GM12878 (cell line): ENCODE measurements around the gene MGMT. TPM values are rescaled to one million over a fixed set of nuclear protein-coding genes. Genes with fewer than 3 reads are reported as not detected.

Experiments used
- ATAC-seq: fragments of 200-7000 bp; cut with Tn5 transposase; 3 replicates; pipeline ENCODE4 v1.9.1; 2020; ENCODE audit warnings: mild to moderate bottlenecking, moderate library complexity
- BruUV-seq: library from RNA; stranded (reverse); fragments of 400-500 nt; replicated peaks from 2 replicates; lab custom pipeline; 2021; lab: Mats Ljungman, UMichigan
- CTCF ChIA-PET: fragments of 300-600 bp; sonication (Branson Sonifier 250); formaldehyde crosslinking; extraction: SDS; loops from one replicate; lab custom pipeline; 2021; ENCODE audit warnings: inconsistent platforms; lab: Yijun Ruan, JAX
- POLR2A ChIA-PET: fragments of 350-600 bp; formaldehyde crosslinking; extraction: SDS; loops from one replicate; lab custom pipeline; 2021; ENCODE audit warnings: inconsistent platforms; lab: Charles Lee
- RAD21 ChIA-PET: fragments of 300-600 bp; sonication (Branson Sonifier 250); formaldehyde crosslinking; loops from one replicate; lab custom pipeline; 2023; ENCODE audit warnings: antibody characterized with exemption; ENCODE audit not compliant: unreplicated experiment; lab: Charles Lee
- SMC1A ChIA-PET: fragments of 300-600 bp; sonication (Branson Sonifier 250); formaldehyde crosslinking; loops from one replicate; lab custom pipeline; 2023; ENCODE audit not compliant: unreplicated experiment, uncharacterized antibody; lab: Charles Lee
- DNase-seq: peaks from one replicate; pipeline ENCODE4 v3.0.0-alpha.2; 2011; ENCODE audit warnings: low read depth, low spot score
- FAIRE-seq: peaks from 3 replicates; lab custom pipeline; 2011; peaks lifted over from hg19 to GRCh38; lab: Jason Lieb, UNC
- H2AFZ ChIP-seq: 2 replicates; pipeline ENCODE4 v1.6.0; 2011; ENCODE audit warnings: low read depth, low read length, control low read depth; ENCODE audit not compliant: control insufficient read depth
- H3K27ac ChIP-seq: 2 replicates; pipeline ENCODE4 v1.5.1; 2011; ENCODE audit warnings: control low read depth; ENCODE audit not compliant: control insufficient read depth, insufficient read depth
- H3K27me3 ChIP-seq, 2 experiments: replicated peaks in 1 of 2; 2 replicates each; pipeline versions ENCODE4 v1.6.0 to v1.6.1; 2011; ENCODE audit warnings: low read length in 1 of 2; ENCODE audit not compliant: control insufficient read depth in 2 of 2, insufficient read depth in 2 of 2
- H3K36me3 ChIP-seq, 2 experiments: 2 replicates each; pipeline ENCODE4 v1.5.1; 2011; ENCODE audit warnings: low read length in 1 of 2; ENCODE audit not compliant: control insufficient read depth in 2 of 2, insufficient read depth in 2 of 2
- H3K4me1 ChIP-seq: 2 replicates; pipeline ENCODE4 v1.6.1; 2011; ENCODE audit warnings: mild to moderate bottlenecking, low read length, moderate library complexity, mixed read lengths; ENCODE audit not compliant: control insufficient read depth, insufficient read depth
- H3K4me2 ChIP-seq: 2 replicates; pipeline ENCODE4 v1.6.0; 2011; ENCODE audit warnings: control low read depth; ENCODE audit not compliant: control insufficient read depth, insufficient read depth
- H3K4me3 ChIP-seq: fragments of 200-600 bp; sonication (generic); 2 replicates; pipeline ENCODE4 v1.5.1; 2016
- H3K79me2 ChIP-seq: 2 replicates; pipeline ENCODE4 v1.6.0; 2011; ENCODE audit warnings: low read length; ENCODE audit not compliant: control insufficient read depth, insufficient read depth
- H3K9ac ChIP-seq: 2 replicates; pipeline ENCODE4 v1.8.0; 2011; ENCODE audit warnings: low read length, control low read depth, mixed read lengths; ENCODE audit not compliant: control insufficient read depth, insufficient read depth
- H3K9me3 ChIP-seq: replicated peaks from 3 replicates; pipeline ENCODE4 v1.5.1; 2011; ENCODE audit warnings: mild to moderate bottlenecking, low read length; ENCODE audit not compliant: control insufficient read depth, insufficient read depth
- H4K20me1 ChIP-seq: 2 replicates; pipeline ENCODE4 v1.6.0; 2011; ENCODE audit not compliant: control insufficient read depth, insufficient read depth
- BCLAF1 ChIP-seq: fragments of 450-650 bp; IDR thresholded peaks from 2 replicates; pipeline ENCODE4 v1.6.1; 2017; ENCODE audit warnings: antibody characterized with exemption, mild to moderate bottlenecking, moderate library complexity
- CBFB ChIP-seq: IDR thresholded peaks from 2 replicates; pipeline ENCODE4 v1.6.1; 2016; ENCODE audit warnings: antibody characterized with exemption, low read depth
- CBX3 ChIP-seq: fragments of 200-600 bp; sonication (generic); IDR thresholded peaks from 2 replicates; pipeline ENCODE4 v1.6.1; 2016; ENCODE audit warnings: low read depth, borderline replicate concordance
- CBX5 ChIP-seq: sonication (generic); IDR thresholded peaks from 2 replicates; pipeline ENCODE4 v1.6.1; 2016; ENCODE audit warnings: low read depth, moderate library complexity, mild to moderate bottlenecking, inconsistent platforms
- CEBPB ChIP-seq, 2 experiments: fragments of 150-350 bp in 1 of 2; IDR thresholded peaks; 2 replicates each; pipeline ENCODE4 v1.6.1; 2012 to 2014; ENCODE audit warnings: low read depth in 2 of 2, low read length in 2 of 2, borderline replicate concordance in 1 of 2, inconsistent platforms in 1 of 2
- HDAC2 ChIP-seq: fragments of 200-600 bp; sonication (generic); IDR thresholded peaks from 2 replicates; pipeline ENCODE4 v1.6.1; 2017
- HSF1 ChIP-seq: fragments of 150-350 bp; IDR thresholded peaks from 2 replicates; pipeline ENCODE4 v1.6.1; 2014; ENCODE audit warnings: mild to moderate bottlenecking, low read depth, low read length
- IKZF1 ChIP-seq: fragments of 450-650 bp; conservative IDR thresholded peaks from 2 replicates; pipeline ENCODE4 v1.6.1; 2017; ENCODE audit warnings: antibody characterized with exemption, mild to moderate bottlenecking
- MAX ChIP-seq: IDR thresholded peaks from 2 replicates; pipeline ENCODE4 v1.6.1; 2012; ENCODE audit warnings: low read depth, low read length, improper control_type of control experiment
- NKRF ChIP-seq: fragments of 450-650 bp; conservative IDR thresholded peaks from 2 replicates; pipeline ENCODE4 v1.6.1; 2017; ENCODE audit warnings: mild to moderate bottlenecking, moderate library complexity
- POLR2AphosphoS2 ChIP-seq: IDR thresholded peaks from 2 replicates; pipeline ENCODE4 v1.6.1; 2011; ENCODE audit warnings: low read depth, mild to moderate bottlenecking, low read length, improper control_type of control experiment, moderate library complexity
- RAD21 ChIP-seq: IDR thresholded peaks from 2 replicates; pipeline ENCODE4 v1.6.1; 2011; ENCODE audit warnings: mild to moderate bottlenecking, low read depth, low read length, moderate library complexity; ENCODE audit not compliant: insufficient read depth
- RELB ChIP-seq: fragments of 450-650 bp; IDR thresholded peaks from 2 replicates; pipeline ENCODE4 v1.6.1; 2017; ENCODE audit warnings: low read depth, mild to moderate bottlenecking, moderate library complexity
- STAT1 ChIP-seq: fragments of 450-650 bp; conservative IDR thresholded peaks from 2 replicates; pipeline ENCODE4 v1.6.1; 2014; ENCODE audit warnings: antibody characterized with exemption, mild to moderate bottlenecking
- TAF1 ChIP-seq: IDR thresholded peaks from 2 replicates; pipeline ENCODE4 v1.6.1; 2011; ENCODE audit warnings: mild to moderate bottlenecking, low read depth, low read length, borderline replicate concordance
- ZBED1 ChIP-seq: IDR thresholded peaks from 2 replicates; pipeline ENCODE4 v1.6.1; 2016; ENCODE audit warnings: borderline replicate concordance
- ZNF622 ChIP-seq: fragments of 450-650 bp; IDR thresholded peaks from 2 replicates; pipeline ENCODE4 v1.6.1; 2017; ENCODE audit warnings: mild to moderate bottlenecking, inconsistent platforms
- WGBS: methylation state at CpG from one replicate; pipeline ENCODE4 v1.1.6; 2016; ENCODE audit warnings: low lambda C conversion rate; ENCODE audit not compliant: insufficient replicate concordance, insufficient coverage; ENCODE audit errors: missing lambda C conversion rate; 5-methylcytosine and 5-hydroxymethylcytosine counted together
- in situ Hi-C: fragments of 300-500 bp; cut with MboI; formaldehyde crosslinking; loops from 9 replicates; pipeline ENCODE4 v1.14.3; 2018; ENCODE audit warnings: mixed read lengths
- intact Hi-C: fragments of 100-400 bp; cut with micrococcal nuclease; formaldehyde crosslinking; loops from one replicate; pipeline ENCODE4 v1.14.2; 2022; ENCODE audit not compliant: unreplicated experiment
- polyA plus RNA-seq, 11 experiments: library from polyadenylated mRNA; depleted of rRNA in 4 of 11; unstranded in 6 of 11; stranded (reverse) in 5 of 11; fragments of >200 nt; fragmentation: Nextera tagmentation in 4 of 11; fragmentation: Illumina TruSeq in 1 of 11; extraction: Ambion mirVana in 4 of 11; extraction: Trizol in 1 of 11; gene quantifications; 1 replicate in 1 of 11; 2 replicates in 10 of 11; pipeline versions ENCODE4 v1.2.1 to v1.2.3, GENCODE V29; 2011 to 2016; ENCODE audit warnings: inconsistent platforms in 2 of 11, missing spikeins in 2 of 11, low read depth in 1 of 11
- total RNA-seq, 4 experiments: library from RNA; depleted of rRNA in 3 of 4; stranded (reverse); fragments of >200 nt in 3 of 4; fragmentation: Illumina TruSeq in 1 of 4; extraction: Trizol in 1 of 4; gene quantifications; 2 replicates each; pipeline versions ENCODE4 v1.2.1 to v1.2.3, GENCODE V29; 2013 to 2021

Gene MGMT
- total and polyA plus RNA-seq, 10 of the 15 experiments (the other 5 are each of a cell fraction or from before 2014, with no cell fraction given) = 0.16 to 24.2 (median 13.3) TPM

- DNase-seq (no peak), ATAC-seq (no peak), FAIRE-seq (no peak)
- H3K4me1 ChIP-seq = no peaks in the 10 kb centered on the region
- no TSS peak for BruUV-seq
- H3K4me3 ChIP-seq = no peak overlapping the region
- no peaks in the 10 kb centered on the region; the same call in 2 of the 3 replicates for H3K9me3 ChIP-seq
- no peaks in the 10 kb centered on the region for H3K36me3 ChIP-seq
- H3K9ac ChIP-seq = no peak overlapping the region
- POLR2A ChIA-PET = no interaction called here
- SMC1A ChIA-PET = no interaction called here
- no peaks in the 10 kb centered on the region for H4K20me1 ChIP-seq
- intact Hi-C loops = no loop called here
- H3K27me3 ChIP-seq = no peaks in the 10 kb centered on the region
- no peak overlapping the region for H3K4me2 ChIP-seq
- no peak overlapping the region for H2AFZ ChIP-seq
- no peaks in the 10 kb centered on the region for H3K79me2 ChIP-seq
- H3K27ac ChIP-seq = no peak overlapping the region
- WGBS = 99% methylated on average over 26 of the region's 26 CpGs
- RAD21 ChIA-PET = no interaction called here
- CTCF ChIA-PET = no interaction called here
- in situ Hi-C loops = no loop called here
- no peak for TF ChIP-seq CBX5
- no peak for TF ChIP-seq ZNF622
- TF ChIP-seq CBFB = no peak
- TF ChIP-seq CEBPB (IDR thresholded peaks at IDR 0.05; ENCODE audit: borderline replicate concordance in 1 of 2, low read depth in 2 of 2, low read length in 2 of 2) = no peak
- TF ChIP-seq HSF1 = no peak
- no peak for TF ChIP-seq ZBED1
- no peak for TF ChIP-seq RELB
- no peak for TF ChIP-seq MAX
- TF ChIP-seq POLR2AphosphoS2 = no peak
- TF ChIP-seq RAD21 = no peak
- TF ChIP-seq CBX3 = no peak
- no peak for TF ChIP-seq STAT1
- no peak for TF ChIP-seq NKRF
- TF ChIP-seq HDAC2 = no peak
- TF ChIP-seq TAF1 = no peak
- no peak for TF ChIP-seq BCLAF1
- no peak for TF ChIP-seq IKZF1
Measured at GRCh38 chr10:129520440-129521080, 53.5 kb downstream of the MGMT start.
